GM21423 (cell line): ENCODE measurements around the gene IFNAR1.
A peak's percentile ranks its signal among the peaks of the same experiment; 100 is the strongest.
"Not testable (repeated sequence)": the region's sequence is repeated elsewhere in the genome, so short reads cannot be mapped to it uniquely, and the experiment has no call there.

Experiments used
- ATAC-seq: cut with Tn5 transposase; IDR thresholded peaks from one replicate; pipeline ENCODE4 v1.9.1; 2021; ENCODE audit warnings: mild to moderate bottlenecking, moderate library complexity; ENCODE audit not compliant: unreplicated experiment

IFNAR1 gene

DNA sequence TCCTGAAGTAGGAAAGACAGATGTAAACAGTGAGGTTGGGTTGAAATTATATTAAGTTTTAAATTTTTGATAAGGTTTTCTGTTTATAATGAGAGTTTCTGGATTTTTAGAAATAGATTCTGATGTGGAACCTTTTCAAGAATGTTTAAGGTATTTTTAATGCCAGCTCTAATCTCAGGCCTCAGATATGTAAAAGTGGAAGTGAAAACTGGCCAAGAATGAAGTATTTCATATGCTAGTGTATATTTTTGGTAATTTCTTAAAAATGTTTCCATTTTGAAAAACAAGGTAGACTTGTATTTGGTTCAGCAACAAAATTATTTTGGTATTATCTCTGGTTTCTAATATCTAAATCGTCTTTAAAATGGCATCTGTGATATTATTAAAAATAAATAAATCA, 14.4 kb downstream of the IFNAR1 start:
- no peak for ATAC-seq

DNA sequence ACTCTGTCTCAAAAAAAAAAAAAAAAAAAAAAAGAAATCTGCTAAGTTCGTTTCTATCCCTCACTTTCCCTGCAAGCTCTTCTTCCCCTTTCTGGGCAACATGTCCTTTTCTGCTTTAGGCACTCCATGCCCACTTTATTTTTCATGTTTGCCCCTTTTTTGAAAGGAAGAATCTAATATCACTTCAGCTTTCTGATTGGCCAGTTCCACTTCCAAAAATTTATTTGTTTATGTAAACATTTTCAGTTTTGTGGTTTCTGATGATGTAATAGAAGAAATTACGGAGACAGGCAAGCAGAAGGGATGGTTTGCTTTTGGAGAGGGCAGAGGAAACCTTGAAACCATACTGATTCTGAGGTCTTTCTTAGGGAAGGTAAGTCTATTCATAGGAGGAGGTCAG, 15.1 kb downstream of the IFNAR1 start:
- no peak for ATAC-seq

- no peak for ATAC-seq
Measured at GRCh38 chr21:33345751-33346238, 21.0 kb downstream of the IFNAR1 start.

DNA sequence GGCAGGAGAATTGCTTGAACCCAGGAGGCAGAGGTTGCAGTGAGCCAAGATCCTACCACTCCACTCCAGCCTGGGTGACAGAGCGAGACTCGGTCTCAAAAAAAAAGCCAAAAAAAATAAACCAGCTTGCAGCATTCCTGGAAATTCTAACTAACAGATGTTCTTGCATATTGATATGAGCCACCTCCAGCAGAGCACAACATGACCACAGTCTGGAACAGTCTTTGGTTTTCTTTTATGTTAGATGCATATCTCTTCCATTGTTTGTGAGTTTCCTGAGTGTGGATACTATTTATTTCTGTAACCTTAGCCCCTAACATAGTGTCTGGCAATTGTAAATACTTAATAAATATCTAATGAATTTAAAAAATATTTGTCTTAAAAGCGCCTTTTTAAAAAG, 23.9 kb downstream of the IFNAR1 start:
- no peak for ATAC-seq

- no peak for ATAC-seq
Measured at GRCh38 chr21:33350676-33351075, 25.9 kb downstream of the IFNAR1 start.

GRCh38 chr21:33355355-33355754, 30.6 kb downstream of the IFNAR1 start:
- ATAC-seq: no peak

GRCh38 chr21:33355996-33356395, 31.2 kb downstream of the IFNAR1 start:
- no peak for ATAC-seq

DNA sequence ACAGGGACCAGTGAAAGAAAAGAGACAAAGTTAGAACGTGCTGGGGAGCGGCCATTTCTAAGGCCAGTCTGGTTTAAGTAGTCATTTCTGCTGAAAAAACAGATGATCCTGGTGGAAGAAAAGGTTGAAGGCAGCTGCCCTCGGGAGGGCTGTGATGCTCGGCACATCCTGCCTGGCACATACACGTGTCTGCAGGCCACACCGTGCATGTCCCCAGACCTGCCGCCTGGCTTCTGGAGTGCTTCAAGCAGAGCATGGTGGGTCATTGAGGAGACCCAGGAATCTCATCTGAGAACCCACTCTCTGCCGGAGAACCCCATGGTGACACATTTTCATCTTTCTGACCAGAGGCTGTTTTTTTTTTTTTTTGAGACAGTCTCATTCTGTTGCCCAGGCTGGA, 32.4 kb downstream of the IFNAR1 start:
- ATAC-seq: no peak

DNA sequence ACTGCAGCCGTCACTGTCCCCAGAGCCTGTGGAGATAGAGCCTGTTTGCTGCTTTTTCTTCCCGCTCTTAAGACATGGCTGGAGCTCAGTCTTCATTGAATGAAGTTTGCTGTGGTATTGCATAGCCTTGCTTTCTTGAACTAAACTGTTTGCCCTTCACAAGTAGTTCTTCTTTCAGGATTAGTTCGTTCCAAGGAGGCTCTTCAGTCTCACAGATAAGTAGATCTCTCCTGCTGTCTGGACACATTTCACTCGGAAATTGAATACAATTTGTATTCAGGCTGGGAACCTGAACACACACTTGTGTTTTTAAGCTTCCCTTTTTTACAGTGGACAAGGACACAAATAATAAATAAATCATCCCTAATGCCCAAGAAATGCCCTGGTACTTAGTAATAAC, 34.7 kb downstream of the IFNAR1 start:
- ATAC-seq: no peak

DNA sequence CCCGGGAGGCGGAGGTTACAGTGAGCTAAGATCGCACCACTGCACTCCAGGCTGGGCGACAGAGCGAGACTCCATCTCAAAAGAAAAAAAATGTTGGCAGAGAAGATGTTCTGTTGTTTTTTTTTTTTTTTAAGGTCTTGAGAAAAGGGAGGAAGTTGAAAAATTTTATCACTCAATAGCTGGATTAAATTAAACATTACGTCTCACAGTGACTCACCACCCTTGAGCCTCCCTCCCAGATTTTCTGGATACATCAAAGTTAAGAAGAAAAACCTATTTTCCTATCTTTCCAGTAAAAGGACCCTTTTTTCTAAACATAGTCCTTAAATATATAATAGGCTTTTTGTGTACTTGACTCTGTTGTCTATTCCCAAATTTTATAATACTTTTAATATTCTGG, 35.5 kb downstream of the IFNAR1 start:
- ATAC-seq: no peak

- peak; percentile 70 for ATAC-seq
Measured at GRCh38 chr21:33360881-33361602, 36.3 kb downstream of the IFNAR1 start.

GRCh38 chr21:33362044-33362555, 37.3 kb downstream of the IFNAR1 start:
- peak; percentile 37 for ATAC-seq

GRCh38 chr21:33363911-33364609, 39.3 kb downstream of the IFNAR1 start:
- ATAC-seq: not testable (repeated sequence)

DNA sequence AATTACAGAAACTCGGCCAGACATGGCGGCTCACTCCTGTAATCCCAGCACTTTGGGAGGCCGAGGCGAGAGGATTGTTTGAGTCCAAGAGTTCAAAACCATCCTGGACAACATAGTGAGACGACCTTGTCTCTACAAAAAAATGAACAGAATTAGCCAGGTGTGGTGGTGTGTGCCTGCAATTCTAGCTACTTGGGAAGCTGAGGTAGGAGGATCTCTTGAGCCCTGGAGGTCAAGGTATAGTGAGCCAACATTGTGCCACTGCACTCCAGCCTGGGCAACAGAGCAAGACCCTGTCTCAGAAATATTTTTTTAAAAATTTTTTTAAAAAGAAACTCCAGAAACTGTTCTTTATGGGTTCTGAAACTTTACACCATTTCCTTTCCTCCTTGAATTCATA, 40.1 kb downstream of the IFNAR1 start:
- no peak for ATAC-seq

- ATAC-seq: no peak
Measured at GRCh38 chr21:33367309-33367973, 42.7 kb downstream of the IFNAR1 start.

DNA sequence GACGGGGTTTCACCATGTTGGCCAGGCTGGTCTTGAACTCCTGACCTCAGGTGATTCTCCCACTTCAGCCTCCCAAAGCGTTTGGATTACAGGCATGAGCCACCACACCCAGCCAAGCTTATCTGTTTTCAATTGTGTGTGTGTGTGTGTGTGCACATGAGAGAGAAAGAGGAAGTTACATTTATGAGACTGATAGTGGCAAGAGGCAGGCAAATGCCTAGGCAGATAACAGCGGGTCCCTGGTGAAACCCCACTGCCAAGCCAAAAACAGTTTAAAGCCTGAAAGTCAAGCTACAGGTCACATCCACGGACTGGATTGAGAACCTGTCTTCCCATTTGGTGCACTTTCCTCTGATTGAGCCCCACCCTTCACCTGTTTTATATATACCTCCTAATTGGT, 43.4 kb downstream of the IFNAR1 start:
- no peak for ATAC-seq

- no peak for ATAC-seq
Measured at GRCh38 chr21:33368576-33368975, 43.8 kb downstream of the IFNAR1 start.

GRCh38 chr21:33369586-33369985, 44.8 kb downstream of the IFNAR1 start:
- no peak for ATAC-seq

DNA sequence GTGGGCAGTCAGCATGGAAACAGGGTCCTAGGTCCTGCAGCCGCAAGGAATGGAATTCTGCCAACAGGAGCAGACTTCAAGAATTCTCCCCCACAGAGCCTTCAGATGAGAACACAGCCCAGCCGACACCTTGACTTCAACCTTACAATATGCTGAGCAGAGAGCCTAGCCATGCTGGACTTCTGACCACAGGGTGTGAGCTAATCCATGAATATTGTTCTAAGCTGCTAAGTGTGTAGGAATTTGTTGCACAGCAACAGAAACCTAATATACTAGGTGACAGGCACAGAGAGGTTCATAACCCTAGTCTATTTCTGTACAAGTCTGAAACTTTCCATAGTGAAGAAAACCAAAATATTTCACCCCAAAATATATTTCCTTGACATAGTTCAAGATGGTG, 45.5 kb downstream of the IFNAR1 start:
- ATAC-seq: no peak

DNA sequence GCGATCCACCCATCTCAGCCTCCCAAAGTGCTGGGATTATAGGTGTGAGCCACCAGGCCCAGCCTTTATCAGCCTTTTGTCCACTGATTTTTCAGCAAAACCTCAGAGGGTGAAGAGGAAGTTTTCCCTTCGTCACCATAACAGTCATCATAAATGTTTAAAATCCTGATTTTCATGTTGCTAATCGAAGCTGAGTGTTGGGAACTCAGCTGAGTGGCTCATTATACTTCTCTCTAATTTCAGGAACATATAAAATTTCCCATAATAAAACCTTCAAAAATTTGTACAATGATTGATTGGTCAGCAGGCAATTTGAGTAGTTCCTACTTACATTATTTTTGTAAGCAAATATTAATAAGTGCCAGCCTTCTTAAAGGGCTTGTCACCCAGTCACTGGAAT, 46.6 kb downstream of the IFNAR1 start:
- no peak for ATAC-seq

- no peak for ATAC-seq
Measured at GRCh38 chr21:33372582-33372981, 47.8 kb downstream of the IFNAR1 start.

DNA sequence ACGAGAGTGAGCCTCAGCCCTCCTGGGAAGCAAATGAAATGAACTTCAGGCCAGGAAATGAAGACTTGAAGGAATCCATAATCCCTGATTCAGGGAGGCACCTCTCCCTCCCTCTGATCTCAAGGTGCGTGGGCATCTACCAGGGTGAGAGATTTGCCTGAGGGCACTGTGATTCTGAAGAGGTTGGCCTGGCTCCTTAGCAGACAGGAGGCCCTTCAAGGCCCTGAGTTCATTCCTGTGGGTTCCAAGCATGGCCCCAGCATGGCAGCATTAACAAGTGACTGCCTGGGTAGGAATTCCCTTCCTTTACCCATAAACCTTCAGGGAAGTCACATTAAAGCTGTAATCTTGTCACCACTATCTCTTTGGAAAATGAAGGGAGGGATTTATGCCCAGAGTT, 48.7 kb downstream of the IFNAR1 start:
- no peak for ATAC-seq
